ENCODE measurements around the gene MYL11. TPM values are rescaled to one million over a fixed set of nuclear protein-coding genes. Genes with fewer than 3 reads are reported as not detected.

MYL11 gene
- total and polyA plus RNA-seq, 4 donors, result 0.70 TPM; not detected in 3

DNA sequence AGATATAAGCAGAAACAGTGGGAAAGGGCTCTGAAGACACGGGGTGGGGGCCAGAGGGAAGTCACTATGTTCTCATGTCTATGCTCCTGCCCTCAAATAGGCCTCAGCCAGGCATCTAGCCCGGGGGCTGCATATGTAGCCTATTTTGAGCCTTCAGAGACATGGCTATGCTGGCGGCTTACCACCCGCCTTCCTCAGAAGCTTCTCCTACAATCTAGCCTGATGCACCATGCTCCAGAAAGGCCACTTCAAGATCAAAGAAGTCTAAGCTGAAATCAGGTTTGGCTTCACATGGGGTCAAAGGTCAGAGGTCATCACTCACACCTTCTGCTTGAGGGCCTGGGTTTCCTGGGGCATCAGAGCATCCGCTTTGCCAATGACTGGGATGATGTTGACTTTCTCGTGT is 6.2 kb downstream of the MYL11 start (continued):
- TF ChIP-seq, protein P1, sequence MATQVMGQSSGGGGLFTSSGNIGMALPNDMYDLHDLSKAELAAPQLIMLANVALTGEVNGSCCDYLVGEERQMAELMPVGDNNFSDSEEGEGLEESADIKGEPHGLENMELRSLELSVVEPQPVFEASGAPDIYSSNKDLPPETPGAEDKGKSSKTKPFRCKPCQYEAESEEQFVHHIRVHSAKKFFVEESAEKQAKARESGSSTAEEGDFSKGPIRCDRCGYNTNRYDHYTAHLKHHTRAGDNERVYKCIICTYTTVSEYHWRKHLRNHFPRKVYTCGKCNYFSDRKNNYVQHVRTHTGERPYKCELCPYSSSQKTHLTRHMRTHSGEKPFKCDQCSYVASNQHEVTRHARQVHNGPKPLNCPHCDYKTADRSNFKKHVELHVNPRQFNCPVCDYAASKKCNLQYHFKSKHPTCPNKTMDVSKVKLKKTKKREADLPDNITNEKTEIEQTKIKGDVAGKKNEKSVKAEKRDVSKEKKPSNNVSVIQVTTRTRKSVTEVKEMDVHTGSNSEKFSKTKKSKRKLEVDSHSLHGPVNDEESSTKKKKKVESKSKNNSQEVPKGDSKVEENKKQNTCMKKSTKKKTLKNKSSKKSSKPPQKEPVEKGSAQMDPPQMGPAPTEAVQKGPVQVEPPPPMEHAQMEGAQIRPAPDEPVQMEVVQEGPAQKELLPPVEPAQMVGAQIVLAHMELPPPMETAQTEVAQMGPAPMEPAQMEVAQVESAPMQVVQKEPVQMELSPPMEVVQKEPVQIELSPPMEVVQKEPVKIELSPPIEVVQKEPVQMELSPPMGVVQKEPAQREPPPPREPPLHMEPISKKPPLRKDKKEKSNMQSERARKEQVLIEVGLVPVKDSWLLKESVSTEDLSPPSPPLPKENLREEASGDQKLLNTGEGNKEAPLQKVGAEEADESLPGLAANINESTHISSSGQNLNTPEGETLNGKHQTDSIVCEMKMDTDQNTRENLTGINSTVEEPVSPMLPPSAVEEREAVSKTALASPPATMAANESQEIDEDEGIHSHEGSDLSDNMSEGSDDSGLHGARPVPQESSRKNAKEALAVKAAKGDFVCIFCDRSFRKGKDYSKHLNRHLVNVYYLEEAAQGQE (IDR thresholded peaks at IDR 0.05), result no peak
- TF ChIP-seq RAD21 (IDR thresholded peaks at IDR 0.05), result no peak
- TF ChIP-seq FOXA2 (IDR thresholded peaks at IDR 0.05), result no peak
- TF ChIP-seq FOXA1 (IDR thresholded peaks at IDR 0.05), result no peak

DNA sequence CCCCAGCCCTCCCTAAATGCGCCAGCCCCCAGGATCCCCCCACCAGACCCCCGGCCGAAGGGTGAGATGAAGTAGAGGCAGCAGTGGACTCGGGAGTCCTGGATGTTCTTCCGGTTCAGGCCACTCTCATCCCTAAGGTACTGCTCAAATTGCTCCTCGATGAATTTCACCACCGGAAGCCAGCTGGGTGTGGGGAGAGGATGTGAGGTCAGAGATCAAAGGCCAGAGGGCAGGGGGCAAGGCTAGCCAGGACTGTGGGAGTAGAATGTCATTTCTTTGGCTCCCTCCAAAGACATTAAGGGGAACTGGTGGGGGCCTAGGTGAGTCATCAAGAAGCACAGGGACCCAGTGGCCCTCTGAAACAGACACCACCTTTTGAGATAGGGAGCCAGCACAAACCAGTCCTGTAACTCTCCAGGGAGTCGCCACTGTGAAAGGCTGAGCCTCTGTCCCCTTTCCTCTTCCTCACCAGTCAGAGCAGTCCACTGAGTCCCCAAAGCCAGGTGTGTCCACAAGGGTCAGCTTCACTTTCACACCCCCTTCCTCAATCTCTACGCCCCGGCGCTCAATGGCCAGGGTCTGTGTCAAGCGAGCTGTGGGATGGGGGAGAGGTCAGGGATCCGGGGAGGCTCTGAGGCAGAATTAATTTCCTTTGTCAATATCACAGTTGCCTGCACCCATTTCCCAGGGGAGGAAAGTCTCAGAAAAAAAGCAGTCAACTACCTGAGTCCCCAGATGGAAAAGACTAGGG is 6.9 kb downstream of the MYL11 start:
- Histone ChIP-seq H3K9ac (ENCODE audit: low read depth in 1 of 2, low read length in 2 of 2) (no peak overlapping the region), H3K27ac (ENCODE audit: low read depth in 1 of 2, low read length in 2 of 2) (no peak overlapping the region), H3K4me3 (ENCODE audit: low read depth in 1 of 3, low read length in 3 of 3) (no peak overlapping the region), H3K9me3 (ENCODE audit: control insufficient read depth in 4 of 4, low read length in 3 of 4) (no peaks in the 10 kb centered on the region), H3K4me1 (ENCODE audit: control insufficient read depth in 4 of 4, insufficient read depth in 4 of 4, low read length in 3 of 4) (peaks cover 5 to 15% (median 9%) of the 10 kb centered on the region in 4 donors), H3K36me3 (ENCODE audit: control insufficient read depth in 4 of 4, insufficient read depth in 3 of 4, low read depth in 1 of 4, low read length in 3 of 4) (no peaks in the 10 kb centered on the region), H3K27me3 (ENCODE audit: control insufficient read depth in 4 of 4, insufficient read depth in 4 of 4, low read length in 3 of 4) (no peaks in the 10 kb centered on the region)
- no peak for DNase-seq (ENCODE audit: low spot score)
- WGBS, result 82% methylated on average over 13 of the region's 13 CpGs
- TF ChIP-seq RXRA (IDR thresholded peaks at IDR 0.05), result no peak
- TF ChIP-seq NR2F2 (IDR thresholded peaks at IDR 0.05), result peak; percentile 81

DNA sequence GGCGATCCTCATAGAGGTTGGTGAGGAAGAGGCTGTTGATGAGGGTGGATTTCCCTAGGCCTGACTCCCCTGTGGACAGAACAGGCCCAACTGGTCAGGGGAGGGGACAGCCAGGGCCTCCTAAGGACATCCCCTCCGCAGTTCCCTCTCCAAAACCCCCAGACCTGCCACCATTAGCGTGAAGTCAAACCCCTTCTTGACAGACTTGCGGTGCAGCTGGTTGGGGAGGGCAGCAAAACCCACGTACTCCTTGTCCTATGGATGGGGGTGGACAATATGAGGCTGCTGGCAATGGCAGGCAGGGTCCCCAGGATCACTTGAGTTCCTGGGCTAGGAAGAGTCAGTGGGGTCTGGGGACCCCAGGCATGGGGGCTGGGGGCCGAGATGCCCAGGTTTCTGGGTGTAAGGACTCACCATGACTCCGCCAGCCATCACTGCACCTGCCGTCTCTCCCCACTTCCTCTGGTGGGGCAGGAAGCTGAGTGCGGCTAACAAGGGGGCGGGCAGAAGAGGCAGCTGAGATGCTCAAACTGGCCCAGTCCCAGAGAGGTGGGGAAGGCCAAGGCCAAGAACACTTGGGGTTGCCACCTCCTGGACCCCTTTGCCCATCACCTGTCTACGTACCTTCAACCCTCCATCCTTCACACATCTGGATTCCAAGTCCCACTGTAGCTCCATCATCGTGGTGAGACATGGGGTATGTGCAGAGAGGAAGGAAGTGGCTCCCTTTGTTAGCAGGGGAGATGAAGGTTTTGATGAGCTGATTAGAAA is 7.7 kb downstream of the MYL11 start, which contains the start of gene SEPTIN1:
Gene SEPTIN1 (minus strand): TSS at position 451 of the 771 bp plus-strand sequence. CDS start 19 bp downstream, at position 432.
- no peaks in the 10 kb centered on the region for H3K36me3 ChIP-seq (ENCODE audit: control insufficient read depth in 4 of 4, insufficient read depth in 3 of 4, low read depth in 1 of 4, low read length in 3 of 4)
- TF ChIP-seq GABPA (IDR thresholded peaks at IDR 0.05 in 1 of 2, conservative IDR thresholded peaks at IDR 0.05 in 1 of 2) (no peak), YY1 (IDR thresholded peaks at IDR 0.05) (no peak), JUND (IDR thresholded peaks at IDR 0.05) (no peak), NR2F2 (IDR thresholded peaks at IDR 0.05) (no peak), FOXA2 (IDR thresholded peaks at IDR 0.05) (no peak), HNF4G (IDR thresholded peaks at IDR 0.05) (no peak), EGR1 (IDR thresholded peaks at IDR 0.05; ENCODE audit: low read depth in 2 of 2) (no peak), FOXA1 (IDR thresholded peaks at IDR 0.05) (no peak), HNF4A (conservative IDR thresholded peaks at IDR 0.05) (no peak), SP1 (IDR thresholded peaks at IDR 0.05) (no peak)
- TF ChIP-seq, protein P2, sequence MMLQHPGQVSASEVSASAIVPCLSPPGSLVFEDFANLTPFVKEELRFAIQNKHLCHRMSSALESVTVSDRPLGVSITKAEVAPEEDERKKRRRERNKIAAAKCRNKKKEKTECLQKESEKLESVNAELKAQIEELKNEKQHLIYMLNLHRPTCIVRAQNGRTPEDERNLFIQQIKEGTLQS (IDR thresholded peaks at IDR 0.05), result no peak
- TF ChIP-seq, protein P3, sequence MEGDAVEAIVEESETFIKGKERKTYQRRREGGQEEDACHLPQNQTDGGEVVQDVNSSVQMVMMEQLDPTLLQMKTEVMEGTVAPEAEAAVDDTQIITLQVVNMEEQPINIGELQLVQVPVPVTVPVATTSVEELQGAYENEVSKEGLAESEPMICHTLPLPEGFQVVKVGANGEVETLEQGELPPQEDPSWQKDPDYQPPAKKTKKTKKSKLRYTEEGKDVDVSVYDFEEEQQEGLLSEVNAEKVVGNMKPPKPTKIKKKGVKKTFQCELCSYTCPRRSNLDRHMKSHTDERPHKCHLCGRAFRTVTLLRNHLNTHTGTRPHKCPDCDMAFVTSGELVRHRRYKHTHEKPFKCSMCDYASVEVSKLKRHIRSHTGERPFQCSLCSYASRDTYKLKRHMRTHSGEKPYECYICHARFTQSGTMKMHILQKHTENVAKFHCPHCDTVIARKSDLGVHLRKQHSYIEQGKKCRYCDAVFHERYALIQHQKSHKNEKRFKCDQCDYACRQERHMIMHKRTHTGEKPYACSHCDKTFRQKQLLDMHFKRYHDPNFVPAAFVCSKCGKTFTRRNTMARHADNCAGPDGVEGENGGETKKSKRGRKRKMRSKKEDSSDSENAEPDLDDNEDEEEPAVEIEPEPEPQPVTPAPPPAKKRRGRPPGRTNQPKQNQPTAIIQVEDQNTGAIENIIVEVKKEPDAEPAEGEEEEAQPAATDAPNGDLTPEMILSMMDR (IDR thresholded peaks at IDR 0.05; ENCODE audit: low read depth, low read length, missing input control), result no peak
- TF ChIP-seq, protein P1 (IDR thresholded peaks at IDR 0.05), result no peak
- TF ChIP-seq, protein P4, sequence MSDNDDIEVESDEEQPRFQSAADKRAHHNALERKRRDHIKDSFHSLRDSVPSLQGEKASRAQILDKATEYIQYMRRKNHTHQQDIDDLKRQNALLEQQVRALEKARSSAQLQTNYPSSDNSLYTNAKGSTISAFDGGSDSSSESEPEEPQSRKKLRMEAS (IDR thresholded peaks at IDR 0.05), result no peak
- TF ChIP-seq, protein P5, sequence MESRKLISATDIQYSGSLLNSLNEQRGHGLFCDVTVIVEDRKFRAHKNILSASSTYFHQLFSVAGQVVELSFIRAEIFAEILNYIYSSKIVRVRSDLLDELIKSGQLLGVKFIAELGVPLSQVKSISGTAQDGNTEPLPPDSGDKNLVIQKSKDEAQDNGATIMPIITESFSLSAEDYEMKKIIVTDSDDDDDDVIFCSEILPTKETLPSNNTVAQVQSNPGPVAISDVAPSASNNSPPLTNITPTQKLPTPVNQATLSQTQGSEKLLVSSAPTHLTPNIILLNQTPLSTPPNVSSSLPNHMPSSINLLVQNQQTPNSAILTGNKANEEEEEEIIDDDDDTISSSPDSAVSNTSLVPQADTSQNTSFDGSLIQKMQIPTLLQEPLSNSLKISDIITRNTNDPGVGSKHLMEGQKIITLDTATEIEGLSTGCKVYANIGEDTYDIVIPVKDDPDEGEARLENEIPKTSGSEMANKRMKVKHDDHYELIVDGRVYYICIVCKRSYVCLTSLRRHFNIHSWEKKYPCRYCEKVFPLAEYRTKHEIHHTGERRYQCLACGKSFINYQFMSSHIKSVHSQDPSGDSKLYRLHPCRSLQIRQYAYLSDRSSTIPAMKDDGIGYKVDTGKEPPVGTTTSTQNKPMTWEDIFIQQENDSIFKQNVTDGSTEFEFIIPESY (IDR thresholded peaks at IDR 0.05), result no peak
- DNase-seq (ENCODE audit: low spot score), result no peak
- H3K4me1 ChIP-seq (ENCODE audit: control insufficient read depth in 4 of 4, insufficient read depth in 4 of 4, low read length in 3 of 4), result peaks cover 5 to 15% (median 9%) of the 10 kb centered on the region in 4 donors
- 70% methylated on average over 12 of the region's 12 CpGs for WGBS
- no peak within 1 kb of the TSS for H3K27ac ChIP-seq (ENCODE audit: low read depth in 1 of 2, low read length in 2 of 2)
- no peak within 1 kb of the TSS for H3K9ac ChIP-seq (ENCODE audit: low read depth in 1 of 2, low read length in 2 of 2)
- no peaks in the 10 kb centered on the region for H3K27me3 ChIP-seq (ENCODE audit: control insufficient read depth in 4 of 4, insufficient read depth in 4 of 4, low read length in 3 of 4)
- H3K4me3 ChIP-seq (ENCODE audit: low read depth in 1 of 3, low read length in 3 of 3), result no peak within 1 kb of the TSS
- H3K9me3 ChIP-seq (ENCODE audit: control insufficient read depth in 4 of 4, low read length in 3 of 4), result no peaks in the 10 kb centered on the region

Measured in liver (tissue), 9 donors.